Activated T-cell treated with anti-CD3 and anti-CD28 coated beads, Interleukin-2, amount 50 U/mL, for 48 hours (primary cell): ENCODE data around the gene CREB3.

Experiments
- DNase-seq, 2 experiments: peaks; one replicate each; pipeline ENCODE4 v3.0.0-alpha.2; 2020

Gene CREB3

GRCh38 chr9:35750256-35750531 lies 17.7 kb downstream of the CREB3 start:
- DNase-seq, result no peak

DNA sequence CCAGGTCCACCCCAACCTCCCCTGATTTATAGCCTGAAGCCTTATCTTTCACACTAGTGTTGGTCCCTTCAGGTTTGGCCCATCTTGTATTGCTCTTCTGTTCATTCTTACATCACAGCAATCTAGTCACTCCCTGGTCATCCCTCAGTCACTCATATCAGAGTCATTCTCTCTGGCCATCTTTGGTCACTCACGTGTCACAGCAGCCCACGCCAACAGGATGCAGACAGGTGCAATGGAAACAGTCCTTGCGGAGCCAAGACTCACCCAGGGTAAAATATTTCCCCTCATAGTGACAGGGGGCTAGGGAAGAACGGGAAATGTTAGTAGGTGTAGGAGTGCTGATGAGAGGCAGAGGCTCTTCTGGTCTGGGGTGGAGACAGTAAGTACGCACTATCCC lies 21.0 kb downstream of the CREB3 start:
- DNase-seq, result no peak

DNA sequence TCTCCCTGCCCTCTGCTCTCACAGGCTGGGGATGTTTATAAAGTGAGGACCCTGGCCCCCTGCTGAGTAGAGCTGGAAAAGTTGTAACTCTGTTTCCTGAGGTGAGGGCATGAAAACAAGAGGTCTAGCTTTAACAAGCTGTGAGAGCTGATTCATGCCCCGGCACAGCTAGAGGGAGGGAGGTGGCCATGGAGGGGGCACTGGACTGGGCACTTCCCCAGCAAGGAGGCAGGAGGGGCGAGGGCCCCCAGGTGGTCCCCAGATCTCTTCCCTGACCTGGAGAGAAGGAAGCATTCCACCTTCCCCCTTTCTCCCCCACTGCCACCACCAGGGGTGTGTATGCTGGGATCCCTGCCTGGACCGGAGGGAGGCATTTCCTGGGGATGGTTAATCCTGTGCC lies 21.8 kb downstream of the CREB3 start, which contains the start of gene MSMP:
TSS of gene MSMP (minus strand) at position 13 of the 400 bp plus-strand sequence. CDS start 147 bp downstream, outside the sequence.
- no peak for DNase-seq

- DNase-seq, result no peak
Observed at GRCh38 chr9:35755071-35755470, 22.6 kb downstream of the CREB3 start.

DNA sequence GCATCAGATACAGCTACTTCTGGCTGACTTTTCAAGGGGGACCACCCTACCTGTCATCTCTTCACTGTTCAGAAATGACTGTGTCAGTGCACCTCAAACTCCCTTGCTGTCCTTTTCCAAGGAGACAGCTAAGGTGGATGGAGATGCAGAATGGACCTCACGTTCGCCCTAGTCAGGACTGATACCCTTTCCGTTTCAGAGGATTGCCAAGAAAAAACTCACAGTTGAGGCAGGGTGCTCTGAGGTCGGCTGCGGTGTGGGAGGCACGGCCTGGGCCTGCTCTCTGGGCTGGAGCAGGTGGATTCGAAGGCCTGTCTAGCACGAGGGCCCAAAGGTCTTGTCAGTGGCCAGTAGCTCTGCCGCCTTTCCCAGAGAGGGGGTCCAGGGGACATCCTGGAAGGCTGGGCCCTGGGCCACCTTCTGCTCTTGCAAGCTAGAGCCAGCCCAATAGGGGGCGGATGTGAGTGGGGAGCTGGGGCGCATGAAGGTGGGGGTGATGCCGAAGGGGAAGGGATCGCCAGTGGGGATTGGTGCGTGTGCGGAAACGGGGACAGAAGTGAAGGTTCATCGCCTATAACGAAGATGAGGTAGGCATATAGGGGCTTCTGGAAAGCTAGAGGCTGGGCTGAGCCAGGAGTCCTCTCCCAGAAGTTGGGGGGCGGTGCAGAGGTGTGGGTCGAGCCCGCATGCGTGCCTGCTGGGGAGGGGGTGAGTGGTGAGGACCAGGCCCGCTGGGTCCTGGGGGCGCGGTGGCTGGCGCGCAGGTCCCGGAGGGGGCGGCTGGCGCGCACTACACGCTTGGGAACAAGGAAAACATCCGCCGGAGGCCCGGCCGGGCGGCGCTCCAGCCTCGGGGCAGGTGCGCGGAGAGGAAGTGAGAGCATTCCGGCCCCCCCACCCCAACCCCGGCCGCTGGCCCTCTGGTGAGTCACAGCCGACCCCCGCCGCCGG lies 24.1 kb downstream of the CREB3 start:
- DNase-seq, result peak; percentile 88 to 89

DNA sequence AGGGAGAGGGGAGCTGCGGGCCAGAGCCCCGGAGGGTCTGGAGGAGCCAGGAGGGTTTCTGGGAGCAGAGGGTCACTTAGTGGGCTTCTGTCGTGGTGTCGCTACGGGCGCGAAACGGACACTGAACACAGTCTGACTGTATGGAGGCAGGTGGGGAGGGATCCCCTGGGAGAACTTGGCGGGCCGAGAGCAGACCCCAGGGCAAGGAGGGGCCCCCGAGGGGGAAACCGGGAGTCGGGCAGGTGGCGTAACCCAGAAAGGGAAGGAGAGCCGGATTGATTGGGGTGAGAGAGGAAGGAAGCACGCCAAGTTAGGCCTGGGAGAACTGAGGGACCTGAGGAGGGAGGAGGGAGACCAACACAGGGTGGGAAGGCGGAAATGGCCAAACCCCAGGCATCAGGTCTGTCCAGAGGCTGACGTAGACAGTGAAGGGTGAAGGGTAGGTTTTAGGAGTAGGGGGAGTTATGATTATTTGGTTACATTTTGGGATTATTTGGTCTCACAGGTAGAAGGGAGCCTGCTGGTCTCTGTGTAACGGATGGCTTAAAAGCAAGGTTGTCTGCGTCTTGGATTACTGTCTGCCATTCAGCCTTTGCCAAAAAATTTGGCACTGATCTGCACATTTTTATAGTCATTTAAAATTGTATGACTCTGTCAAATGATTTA lies 24.9 kb downstream of the CREB3 start:
- peak; percentile 67 to 70 for DNase-seq

GRCh38 chr9:35757892-35758275 lies 25.4 kb downstream of the CREB3 start:
- no peak for DNase-seq

DNA sequence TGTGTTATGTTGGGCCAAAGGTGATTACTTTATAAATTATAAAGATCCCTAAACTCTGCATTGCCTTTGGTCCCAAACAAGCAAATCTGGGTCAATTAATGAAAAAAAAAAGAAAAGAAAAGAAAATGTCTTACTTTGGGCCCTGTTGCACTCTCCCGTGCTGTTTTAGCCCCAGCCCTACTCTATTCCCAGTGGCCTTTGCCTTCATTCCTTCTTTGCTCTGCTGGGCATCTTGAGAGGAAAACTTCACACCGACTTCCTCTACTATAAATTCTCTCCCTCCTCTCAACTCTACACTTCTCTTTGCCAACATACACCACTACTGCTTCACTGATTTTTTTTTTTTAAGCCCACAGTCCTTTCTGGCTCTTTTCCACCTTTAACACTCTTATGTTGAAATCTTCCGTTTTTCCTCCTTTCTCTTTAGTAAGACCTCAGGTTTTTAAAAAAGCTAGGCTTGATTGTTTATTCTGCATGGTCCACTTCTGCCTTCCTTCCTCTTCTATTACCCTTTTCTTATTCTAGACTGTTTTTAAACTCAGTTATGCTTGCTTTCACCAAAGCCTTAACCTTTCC lies 26.1 kb downstream of the CREB3 start:
- DNase-seq, result no peak

GRCh38 chr9:35759795-35760194 lies 27.3 kb downstream of the CREB3 start:
- DNase-seq, result no peak

DNA sequence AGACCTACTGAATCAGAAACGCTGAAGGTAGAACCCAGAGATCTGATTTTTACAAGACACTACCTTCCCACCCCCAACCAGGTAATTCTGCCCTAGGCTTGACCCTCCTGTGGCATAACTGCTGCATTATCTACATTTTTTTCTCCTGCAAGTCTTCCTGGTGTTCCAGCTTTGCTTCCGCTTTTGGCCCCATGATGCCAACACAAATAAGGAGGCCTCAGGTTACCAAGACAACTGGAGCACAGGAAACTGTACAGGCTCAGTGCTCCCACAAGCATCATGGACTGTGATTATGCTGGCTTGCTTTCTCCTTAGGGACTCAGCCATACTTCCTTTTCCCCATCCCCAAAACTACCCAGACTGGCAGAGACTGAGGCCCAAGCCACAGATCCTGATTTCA lies 28.2 kb downstream of the CREB3 start:
- DNase-seq, result no peak

- no peak for DNase-seq
Observed at GRCh38 chr9:35763181-35763580, 30.7 kb downstream of the CREB3 start.

DNA sequence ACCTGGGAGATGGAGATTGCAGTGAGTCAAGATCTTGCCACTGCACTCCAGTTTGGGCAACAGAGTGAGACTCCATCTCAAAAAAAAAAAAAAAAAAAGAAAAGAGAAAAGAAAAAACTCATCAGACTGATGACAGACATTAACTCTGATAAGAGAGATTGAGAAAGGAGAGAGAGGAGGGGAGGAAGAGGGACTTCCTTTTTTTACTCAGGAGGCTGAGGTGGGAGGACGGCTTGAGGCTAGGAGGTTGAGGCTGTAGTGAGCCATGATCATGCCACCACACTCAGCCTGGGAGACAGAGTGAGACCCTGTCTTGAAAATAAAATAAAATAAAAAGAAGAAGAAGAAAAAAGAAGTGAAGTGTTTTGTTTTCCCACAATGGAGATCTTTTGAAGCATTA lies 31.3 kb downstream of the CREB3 start:
- DNase-seq, result no peak

DNA sequence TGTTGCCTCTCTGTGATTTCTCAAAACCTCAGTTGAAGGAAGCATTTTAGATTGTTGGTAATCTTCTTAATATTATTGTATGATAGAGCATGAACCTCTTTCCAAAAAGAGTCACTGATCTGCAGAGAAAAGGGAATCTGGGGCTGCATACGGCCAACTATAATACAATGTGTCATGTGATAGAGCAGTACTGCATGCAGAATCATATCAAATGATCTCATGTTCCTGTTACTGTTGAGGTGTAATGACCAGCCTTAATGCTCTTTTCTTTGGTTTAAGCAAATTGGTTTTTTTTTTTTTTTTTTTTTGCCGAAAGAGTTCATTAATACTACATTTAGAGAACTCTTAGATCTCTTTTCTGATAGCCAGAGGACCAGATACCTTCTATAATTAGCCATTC lies 34.5 kb downstream of the CREB3 start:
- no peak for DNase-seq

DNA sequence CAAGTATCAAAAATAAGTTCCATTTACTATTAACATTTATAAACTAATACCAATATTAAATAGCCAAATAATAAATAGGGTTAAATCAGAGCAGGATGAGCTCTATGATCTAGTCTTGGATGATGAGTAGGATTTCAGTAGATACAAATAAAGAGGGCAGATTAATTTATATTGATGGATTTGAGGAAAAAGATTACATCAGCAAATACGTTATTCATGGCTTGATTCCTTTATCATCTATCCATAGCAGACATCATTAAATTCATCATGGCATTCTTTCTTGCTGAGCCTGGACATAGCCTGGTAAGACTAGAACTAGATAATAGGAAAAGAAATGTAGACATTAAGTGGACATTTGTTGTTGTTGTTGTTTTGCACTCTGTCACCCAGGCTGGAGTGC lies 35.0 kb downstream of the CREB3 start:
- DNase-seq, result no peak

- no peak for DNase-seq
Observed at GRCh38 chr9:35769763-35770162, 37.3 kb downstream of the CREB3 start.

- no peak for DNase-seq
Observed at GRCh38 chr9:35771075-35771433, 38.6 kb downstream of the CREB3 start.

- DNase-seq, result no peak
Observed at GRCh38 chr9:35771534-35771933, 39.1 kb downstream of the CREB3 start.

GRCh38 chr9:35771943-35772342 lies 39.5 kb downstream of the CREB3 start:
- no peak for DNase-seq

GRCh38 chr9:35774907-35775635 lies 42.6 kb downstream of the CREB3 start:
- no peak for DNase-seq

GRCh38 chr9:35776018-35776417 lies 43.6 kb downstream of the CREB3 start:
- DNase-seq, result no peak

GRCh38 chr9:35778496-35778895 lies 46.0 kb downstream of the CREB3 start:
- DNase-seq, result no peak

- DNase-seq, result no peak
Observed at GRCh38 chr9:35781066-35781465, 48.6 kb downstream of the CREB3 start.

- DNase-seq, result no peak
Observed at GRCh38 chr9:35783418-35783817, 51.0 kb downstream of the CREB3 start.
